ENCODE results near the gene UNC13A. TPM values are rescaled to one million over a fixed set of nuclear protein-coding genes. Genes with fewer than 3 reads are reported as not detected.
A peak's percentile ranks its signal among the peaks of the same experiment; 100 is the strongest.

UNC13A gene
- total and polyA plus RNA-seq, 12 donors: 0.02 to 0.72 (median 0.06) TPM; not detected in 2

- intact Hi-C loops (cut with DNase I): no loop called here
- Histone ChIP-seq H3K4me1 (no peaks in the 10 kb centered on the region), H3K36me3 (no peaks in the 10 kb centered on the region), H3K4me3 (no peak overlapping the region), H3K9me3 (peaks cover 0 to 13% (median 8%) of the 10 kb centered on the region in 11 donors), H3K27me3 (peaks cover 0 to 5% (median 0%) of the 10 kb centered on the region in 7 donors), H3K27ac (no peak overlapping the region)
- TF ChIP-seq CTCF (IDR thresholded peaks at IDR 0.05): no peak
- no peak for DNase-seq
- peak in 1 of 8 donors; percentile 17 for ATAC-seq
- WGBS, 2 donors: 79 to 81% methylated on average over 9 of the region's 9 CpGs
These were observed 18.7 kb downstream of the UNC13A start for GRCh38 chr19:17669419-17669818.

GRCh38 chr19:17665058-17665457 is 23.1 kb downstream of the UNC13A start:
- 82% methylated on average over 2 of the region's 2 CpGs for WGBS, 2 donors
- TF ChIP-seq CTCF (IDR thresholded peaks at IDR 0.05): no peak
- ATAC-seq (no peak), DNase-seq (no peak)
- H3K27me3 ChIP-seq: no peaks in the 10 kb centered on the region
- H3K9me3 ChIP-seq: peaks cover 0 to 15% (median 8%) of the 10 kb centered on the region in 11 donors
- no peaks in the 10 kb centered on the region for H3K4me1 ChIP-seq
- intact Hi-C loops (cut with DNase I): no loop called here
- H3K4me3 ChIP-seq: no peak overlapping the region
- no peaks in the 10 kb centered on the region for H3K36me3 ChIP-seq
- H3K27ac ChIP-seq: no peak overlapping the region

GRCh38 chr19:17659996-17660395 is 28.2 kb downstream of the UNC13A start:
- H3K9me3 ChIP-seq: peaks cover 0 to 9% (median 2%) of the 10 kb centered on the region in 11 donors
- 84 to 89% methylated on average over 7 of the region's 7 CpGs for WGBS, 2 donors
- no peaks in the 10 kb centered on the region for H3K36me3 ChIP-seq
- DNase-seq (no peak), ATAC-seq (no peak)
- intact Hi-C loops (cut with DNase I): no loop called here
- H3K4me1 ChIP-seq: no peaks in the 10 kb centered on the region
- no peak overlapping the region for H3K4me3 ChIP-seq
- peaks cover 0 to 3% (median 0%) of the 10 kb centered on the region in 7 donors for H3K27me3 ChIP-seq
- TF ChIP-seq CTCF (IDR thresholded peaks at IDR 0.05): no peak
- H3K27ac ChIP-seq: no peak overlapping the region

GRCh38 chr19:17658666-17659065 is 29.5 kb downstream of the UNC13A start:
- Histone ChIP-seq H3K9me3 (peaks cover 0 to 10% (median 0%) of the 10 kb centered on the region in 11 donors), H3K36me3 (no peaks in the 10 kb centered on the region), H3K4me3 (no peak overlapping the region), H3K4me1 (no peaks in the 10 kb centered on the region), H3K27ac (no peak overlapping the region), H3K27me3 (peaks cover 0 to 3% (median 0%) of the 10 kb centered on the region in 7 donors)
- intact Hi-C loops (cut with DNase I): no loop called here
- no peak for DNase-seq
- WGBS, 2 donors: 29 to 45% methylated on average over 3 of the region's 3 CpGs
- no peak for ATAC-seq
- no peak for TF ChIP-seq CTCF (IDR thresholded peaks at IDR 0.05)
